HUES64 (cell line): ENCODE results near the gene DRG2.

ENCODE experiments used
- H3K27ac ChIP-seq: 2 replicates; pipeline ENCODE4 v1.7.0; 2013; ENCODE audit warnings: low read depth, low read length, inconsistent platforms
- H3K27me3 ChIP-seq: 2 replicates; pipeline ENCODE4 v1.6.1; 2013; ENCODE audit warnings: mild to moderate bottlenecking, low read length; ENCODE audit not compliant: insufficient read depth
- H3K36me3 ChIP-seq: 2 replicates; pipeline ENCODE4 v1.6.1; 2013; ENCODE audit warnings: mild to moderate bottlenecking, low read length; ENCODE audit not compliant: insufficient read depth
- H3K4me1 ChIP-seq: 2 replicates; pipeline ENCODE4 v1.6.1; 2013; ENCODE audit warnings: mild to moderate bottlenecking, low read length, moderate library complexity; ENCODE audit not compliant: insufficient read depth
- H3K4me3 ChIP-seq: 2 replicates; pipeline ENCODE4 v1.5.1; 2013; ENCODE audit warnings: mild to moderate bottlenecking, low read length, moderate library complexity
- H3K9ac ChIP-seq: 2 replicates; pipeline ENCODE4 v1.6.1; 2013; ENCODE audit warnings: mild to moderate bottlenecking, low read depth, low read length
- H3K9me3 ChIP-seq: 2 replicates; pipeline ENCODE4 v1.6.1; 2013; ENCODE audit warnings: low read depth, low read length; ENCODE audit not compliant: insufficient read depth
- WGBS: fragments of 150-250, 120-280 bp; methylation state at CpG from one replicate; pipeline ENCODE4 v1.1.7; 2013; ENCODE audit warnings: missing lambda C conversion rate; 5-methylcytosine and 5-hydroxymethylcytosine counted together

DRG2 gene

DNA sequence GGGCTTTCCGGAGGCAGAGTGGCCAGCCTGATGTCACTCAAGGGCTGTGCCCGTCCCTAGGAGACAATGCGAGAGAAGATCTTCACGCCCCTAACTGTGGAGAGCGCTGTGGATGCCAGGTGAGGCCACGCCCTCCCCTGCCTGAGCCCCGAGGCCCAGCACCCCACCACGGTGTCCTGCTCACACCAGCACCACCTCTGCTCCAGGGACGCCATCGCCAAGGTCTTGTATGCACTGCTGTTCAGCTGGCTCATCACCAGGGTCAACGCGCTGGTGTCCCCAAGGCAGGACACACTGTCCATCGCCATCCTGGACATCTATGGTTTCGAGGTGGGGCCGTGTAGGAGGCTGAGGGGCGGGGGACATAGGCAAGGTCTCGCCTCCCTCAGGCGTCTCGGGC lies 48.6 kb downstream of the DRG2 start:
- no peak overlapping the region for H3K9ac ChIP-seq
- WGBS: 90% methylated on average over 19 of the region's 19 CpGs
- no peak overlapping the region for H3K27ac ChIP-seq
- H3K27me3 ChIP-seq: no peaks in the 10 kb centered on the region
- no peak overlapping the region for H3K4me3 ChIP-seq
- H3K36me3 ChIP-seq: no peaks in the 10 kb centered on the region
- no peaks in the 10 kb centered on the region for H3K9me3 ChIP-seq
- no peaks in the 10 kb centered on the region for H3K4me1 ChIP-seq

DNA sequence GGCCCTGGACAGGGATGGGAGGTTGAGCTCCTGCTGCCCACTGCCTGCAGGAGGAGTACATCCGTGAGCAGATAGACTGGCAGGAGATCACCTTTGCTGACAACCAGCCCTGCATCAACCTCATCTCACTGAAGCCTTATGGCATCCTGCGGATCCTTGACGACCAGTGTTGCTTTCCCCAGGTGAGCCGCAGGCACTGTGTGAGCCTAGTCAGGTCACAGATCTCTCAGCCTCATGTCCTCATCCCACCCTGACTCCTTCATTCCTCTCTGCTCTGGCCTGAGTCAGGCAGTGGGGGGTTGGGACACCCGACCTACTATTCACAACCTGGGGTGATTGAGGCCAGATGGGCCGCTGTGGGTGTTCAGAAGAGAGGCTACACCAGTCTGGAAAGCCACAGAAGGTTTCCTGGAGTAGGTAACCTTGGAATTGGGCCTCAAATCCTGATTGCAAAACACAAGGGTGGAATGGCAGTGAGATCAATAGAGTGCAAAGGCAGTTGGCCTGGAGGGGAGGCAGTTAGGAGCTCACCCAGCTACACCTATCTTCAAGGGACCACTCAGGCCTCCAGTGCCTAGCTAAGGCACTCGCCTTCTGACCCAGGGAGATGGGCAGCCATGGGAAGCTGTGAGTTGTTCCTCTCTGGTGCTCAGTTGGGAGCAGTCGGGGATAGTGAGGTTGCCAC lies 50.5 kb downstream of the DRG2 start:
- H3K9ac ChIP-seq: no peak overlapping the region
- H3K36me3 ChIP-seq: no peaks in the 10 kb centered on the region
- WGBS: 94% methylated on average over 8 of the region's 8 CpGs
- no peak overlapping the region for H3K4me3 ChIP-seq
- no peaks in the 10 kb centered on the region for H3K9me3 ChIP-seq
- no peak overlapping the region for H3K27ac ChIP-seq
- H3K27me3 ChIP-seq: no peaks in the 10 kb centered on the region
- peaks cover 4% of the 10 kb centered on the region; the same call in 1 of the 2 replicates for H3K4me1 ChIP-seq

DNA sequence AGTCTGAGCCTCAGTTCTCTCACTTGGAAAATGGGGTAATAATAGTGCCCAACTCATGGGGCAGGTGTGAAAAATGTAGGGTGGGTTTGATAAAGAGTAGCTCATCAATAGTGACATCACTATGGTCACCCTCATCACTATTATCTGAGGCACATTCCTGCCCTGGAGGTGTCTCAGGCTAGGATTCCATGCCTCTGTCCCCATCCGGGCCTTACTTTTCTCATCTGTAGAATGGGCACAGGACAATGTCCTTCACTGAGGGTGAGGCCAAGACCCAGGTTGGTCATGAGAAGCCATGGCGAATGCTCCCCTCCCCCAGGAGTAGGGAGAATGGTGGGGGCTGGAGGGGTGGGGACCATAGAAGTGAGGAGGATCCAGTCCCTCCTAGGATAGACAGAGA lies 51.3 kb downstream of the DRG2 start:
- Histone ChIP-seq H3K9ac (no peak overlapping the region), H3K36me3 (no peaks in the 10 kb centered on the region), H3K4me1 (peaks cover 8% of the 10 kb centered on the region; the same call in 1 of the 2 replicates), H3K27me3 (no peaks in the 10 kb centered on the region), H3K4me3 (no peak overlapping the region), H3K9me3 (no peaks in the 10 kb centered on the region), H3K27ac (no peak overlapping the region)
- WGBS: 89% methylated on average over 2 of the region's 2 CpGs

DNA sequence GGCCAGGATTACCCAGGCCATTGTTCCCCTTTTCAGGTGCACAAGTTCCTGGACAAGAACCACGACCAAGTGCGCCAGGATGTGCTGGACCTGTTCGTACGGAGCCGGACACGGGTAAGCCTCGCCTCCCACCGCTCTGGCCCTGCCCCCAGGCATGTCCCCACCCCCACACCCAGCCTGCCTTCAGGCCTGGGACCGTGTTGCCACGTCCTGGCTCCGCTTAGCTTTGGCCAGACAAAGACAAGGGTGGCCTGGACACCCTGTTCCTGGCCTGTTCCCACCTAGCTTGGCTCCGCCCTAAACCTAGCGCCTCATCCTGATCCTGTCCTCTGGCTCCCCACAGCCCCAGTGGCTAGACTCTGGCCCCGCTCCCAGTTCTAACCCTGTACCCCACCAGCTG lies 51.8 kb downstream of the DRG2 start:
- WGBS: 88% methylated on average over 14 of the region's 14 CpGs
- H3K27ac ChIP-seq: no peak overlapping the region
- H3K27me3 ChIP-seq: no peaks in the 10 kb centered on the region
- no peaks in the 10 kb centered on the region for H3K9me3 ChIP-seq
- H3K36me3 ChIP-seq: no peaks in the 10 kb centered on the region
- H3K4me3 ChIP-seq: no peak overlapping the region
- no peak overlapping the region for H3K9ac ChIP-seq
- peaks cover 8% of the 10 kb centered on the region; the same call in 1 of the 2 replicates for H3K4me1 ChIP-seq

DNA sequence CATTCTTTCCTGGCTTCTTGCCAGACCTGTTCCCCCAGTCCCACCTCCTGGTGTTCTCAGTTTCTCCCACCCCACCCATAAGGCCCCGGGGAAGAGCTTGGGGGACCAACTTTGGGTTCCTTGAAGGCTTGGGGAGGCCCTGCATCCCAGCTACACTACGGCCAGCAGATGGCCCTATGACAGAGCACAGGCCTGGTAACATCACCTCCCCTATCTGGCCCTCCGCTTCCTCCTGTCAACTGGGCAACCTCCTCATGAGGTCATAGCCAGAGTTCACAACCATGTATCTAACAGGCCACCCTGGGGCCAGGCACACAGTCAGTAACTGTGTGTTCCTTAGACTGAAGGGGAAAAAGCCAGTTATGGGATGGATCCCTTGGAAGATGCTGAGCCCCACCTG lies 52.2 kb downstream of the DRG2 start:
- Histone ChIP-seq H3K9ac (no peak overlapping the region), H3K27ac (no peak overlapping the region), H3K4me3 (no peak overlapping the region), H3K4me1 (peaks cover 8% of the 10 kb centered on the region; the same call in 1 of the 2 replicates), H3K27me3 (no peaks in the 10 kb centered on the region), H3K36me3 (no peaks in the 10 kb centered on the region), H3K9me3 (no peaks in the 10 kb centered on the region)
- 84% methylated on average over 3 of the region's 3 CpGs for WGBS

DNA sequence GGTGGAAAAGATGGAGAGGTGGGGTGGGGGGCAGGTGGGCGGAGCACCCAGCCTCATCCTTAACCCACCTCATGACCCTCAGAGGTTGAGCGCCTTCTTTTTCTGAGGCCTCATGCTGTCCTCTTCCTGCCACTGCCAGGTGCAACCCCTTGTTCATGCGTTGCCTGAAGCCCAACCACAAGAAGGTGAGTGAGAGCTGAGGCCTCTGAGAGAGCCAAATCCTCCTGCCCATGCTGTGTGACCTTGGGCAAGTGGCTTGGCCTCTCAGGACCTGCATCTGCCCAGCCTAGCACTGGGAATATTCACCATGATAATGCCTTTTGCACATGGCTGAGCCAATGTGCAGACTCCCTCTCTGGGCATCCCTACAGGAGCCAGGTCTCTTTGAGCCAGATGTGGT lies 52.9 kb downstream of the DRG2 start:
- peaks cover 8% of the 10 kb centered on the region; the same call in 1 of the 2 replicates for H3K4me1 ChIP-seq
- no peaks in the 10 kb centered on the region for H3K9me3 ChIP-seq
- no peaks in the 10 kb centered on the region for H3K36me3 ChIP-seq
- no peak overlapping the region for H3K4me3 ChIP-seq
- WGBS: 89% methylated on average over 3 of the region's 3 CpGs
- H3K27ac ChIP-seq: no peak overlapping the region
- H3K27me3 ChIP-seq: no peaks in the 10 kb centered on the region
- no peak overlapping the region for H3K9ac ChIP-seq

DNA sequence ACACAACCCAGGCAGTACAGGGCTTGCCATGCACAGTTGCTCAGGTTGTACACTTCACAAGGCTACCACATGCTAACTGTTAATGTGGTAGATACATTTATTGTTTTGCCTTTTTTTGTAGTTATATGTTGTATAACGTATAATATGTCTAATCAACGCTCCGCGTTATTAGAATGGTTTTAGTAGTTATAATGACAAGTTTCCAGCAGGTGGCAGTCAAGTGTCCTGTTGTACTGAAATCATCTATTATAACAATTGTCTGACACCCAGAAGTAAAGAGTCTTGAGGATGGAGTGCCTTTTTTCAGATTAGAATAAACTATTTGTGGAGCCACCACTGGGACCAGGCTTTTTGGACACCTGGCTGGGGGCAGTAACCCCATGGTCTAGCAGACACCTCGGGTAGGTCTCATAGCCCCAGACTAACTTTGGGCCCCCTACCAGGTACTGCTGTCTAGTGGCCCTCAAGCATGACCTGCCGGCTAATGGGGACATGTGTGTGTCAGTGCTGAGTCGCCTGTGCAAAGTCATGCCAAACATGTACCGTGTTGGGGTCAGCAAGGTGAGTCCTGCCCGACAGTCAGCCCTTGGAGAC lies 53.6 kb downstream of the DRG2 start:
- H3K4me1 ChIP-seq: peaks cover 8% of the 10 kb centered on the region; the same call in 1 of the 2 replicates
- H3K4me3 ChIP-seq: no peak overlapping the region
- no peaks in the 10 kb centered on the region for H3K9me3 ChIP-seq
- H3K27me3 ChIP-seq: no peaks in the 10 kb centered on the region
- no peak overlapping the region for H3K27ac ChIP-seq
- no peaks in the 10 kb centered on the region for H3K36me3 ChIP-seq
- 52% methylated on average over 9 of the region's 9 CpGs for WGBS
- no peak overlapping the region for H3K9ac ChIP-seq

DNA sequence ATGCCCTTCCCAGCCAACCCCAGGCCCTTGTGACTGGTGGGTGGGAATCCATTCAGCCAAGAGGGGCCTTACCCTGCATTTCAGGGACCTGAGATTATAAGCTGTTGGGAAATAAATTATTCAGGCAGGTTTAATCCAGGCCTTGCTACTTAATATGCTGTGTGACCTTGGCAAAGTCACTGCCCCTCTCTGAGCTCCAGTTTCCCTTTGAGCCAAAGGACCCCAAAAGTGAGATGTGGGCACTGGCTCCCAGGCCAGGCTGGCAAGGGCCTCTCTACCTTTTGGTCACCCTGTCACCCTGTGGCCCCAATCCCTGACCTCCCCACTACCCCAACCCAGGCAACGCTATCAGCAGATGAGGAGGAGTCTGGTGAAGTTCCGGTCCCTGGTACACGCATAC lies 54.7 kb downstream of the DRG2 start:
- WGBS: 91% methylated on average over 3 of the region's 3 CpGs

DNA sequence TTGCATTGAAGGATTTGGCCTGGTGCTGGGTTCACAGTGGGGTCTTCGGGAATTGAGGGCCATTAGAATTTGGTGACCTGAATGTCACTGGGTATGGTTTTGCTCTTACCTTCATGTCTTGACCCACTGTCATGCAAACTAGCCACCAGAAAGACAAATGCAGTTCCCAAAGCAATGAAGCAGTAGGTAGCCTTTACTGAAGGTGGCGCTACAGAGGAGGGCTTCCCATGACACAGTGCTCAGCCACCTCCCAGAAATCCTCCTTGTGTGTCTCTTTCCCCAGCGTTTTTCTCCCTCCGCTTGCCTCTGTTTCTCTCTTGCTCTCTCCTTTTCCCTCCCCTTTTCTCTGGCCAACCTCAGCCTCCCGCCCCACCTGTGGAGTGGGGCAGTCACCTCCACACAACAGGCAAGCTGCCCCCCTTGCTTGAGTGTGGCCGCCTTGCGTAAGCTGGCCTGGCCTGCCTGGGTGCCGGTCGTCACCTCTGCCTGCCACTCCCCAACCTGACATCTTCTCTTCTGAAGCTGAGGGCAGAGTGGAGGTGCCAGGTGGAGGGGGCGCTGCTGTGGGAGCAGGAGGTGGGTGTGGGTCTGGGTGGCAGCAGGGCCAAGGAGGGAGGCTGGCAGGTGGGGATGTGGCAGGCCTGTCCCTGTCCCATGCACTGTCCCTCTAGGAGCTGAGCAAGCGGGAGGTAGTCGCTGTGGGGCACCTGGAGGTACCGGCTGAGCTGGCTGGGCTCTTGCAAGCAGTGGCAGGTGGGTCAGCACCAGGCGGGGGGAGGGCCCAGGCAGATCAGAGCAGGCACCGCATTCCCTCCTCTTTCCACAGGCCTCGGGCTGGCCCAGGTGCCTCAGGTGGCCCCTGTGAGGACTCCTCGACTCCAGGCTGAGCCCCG lies 55.5 kb downstream of the DRG2 start:
- H3K36me3 ChIP-seq: no peaks in the 10 kb centered on the region
- H3K9me3 ChIP-seq: no peaks in the 10 kb centered on the region
- peaks cover 8% of the 10 kb centered on the region; the same call in 1 of the 2 replicates for H3K4me1 ChIP-seq
- 69% methylated on average over 18 of the region's 18 CpGs for WGBS
- no peak overlapping the region for H3K27ac ChIP-seq
- no peak overlapping the region for H3K4me3 ChIP-seq
- H3K9ac ChIP-seq: no peak overlapping the region
- H3K27me3 ChIP-seq: no peaks in the 10 kb centered on the region

More for the DNA sequence above, 54.7 kb downstream of the DRG2 start:
- Histone ChIP-seq H3K36me3 (no peaks in the 10 kb centered on the region), H3K9ac (no peak overlapping the region), H3K27ac (no peak overlapping the region), H3K9me3 (no peaks in the 10 kb centered on the region), H3K4me1 (peaks cover 8% of the 10 kb centered on the region; the same call in 1 of the 2 replicates), H3K27me3 (no peaks in the 10 kb centered on the region), H3K4me3 (no peak overlapping the region)

DNA sequence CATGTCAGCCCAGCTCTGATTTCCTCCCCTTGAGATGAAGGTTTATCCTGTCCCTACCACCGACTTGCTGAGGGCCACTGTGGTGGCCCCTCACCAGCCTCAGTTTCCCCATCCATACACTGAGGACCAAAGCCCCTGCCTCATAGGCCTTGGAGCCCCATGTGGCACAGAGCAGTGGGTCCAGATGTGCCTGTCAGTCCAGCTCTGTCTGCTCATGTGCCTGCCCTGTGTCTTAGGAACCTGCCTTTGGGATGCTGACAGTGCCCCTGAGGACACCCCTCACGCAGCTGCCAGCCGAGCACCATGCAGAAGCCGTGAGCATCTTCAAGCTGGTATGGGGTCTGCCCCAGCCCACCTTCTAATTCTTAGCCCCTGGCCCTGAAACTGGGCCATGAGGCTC lies 56.5 kb downstream of the DRG2 start:
- 89% methylated on average over 4 of the region's 4 CpGs for WGBS
- Histone ChIP-seq H3K9me3 (no peaks in the 10 kb centered on the region), H3K9ac (no peak overlapping the region)

DNA sequence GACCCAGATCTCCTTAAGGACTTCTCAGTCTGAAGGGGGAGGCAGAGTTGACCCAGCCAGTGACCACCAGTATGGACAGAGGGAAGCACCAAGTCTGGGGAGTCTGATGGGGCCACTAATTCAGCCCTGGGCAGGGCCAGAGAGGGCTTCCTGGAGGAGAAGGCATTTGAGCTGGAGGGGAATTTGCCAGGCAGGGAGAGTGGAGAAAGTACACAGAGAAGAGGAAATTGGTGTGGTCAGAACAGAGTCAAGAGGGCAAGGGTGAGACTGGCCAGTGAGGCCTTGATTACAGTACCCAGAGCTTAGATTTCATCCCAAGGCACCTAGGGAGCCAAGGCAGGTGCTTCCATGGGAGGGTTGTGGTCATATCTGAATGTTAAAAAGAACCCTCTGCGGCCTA lies 57.1 kb downstream of the DRG2 start:
- H3K4me3 ChIP-seq: no peak overlapping the region
- no peaks in the 10 kb centered on the region for H3K36me3 ChIP-seq
- H3K9ac ChIP-seq: no peak overlapping the region
- H3K27ac ChIP-seq: no peak overlapping the region
- peaks cover 8% of the 10 kb centered on the region; the same call in 1 of the 2 replicates for H3K4me1 ChIP-seq
- 89% methylated on average over 1 of the region's 1 CpG for WGBS
- no peaks in the 10 kb centered on the region for H3K27me3 ChIP-seq
- no peaks in the 10 kb centered on the region for H3K9me3 ChIP-seq

More for the DNA sequence above, 56.5 kb downstream of the DRG2 start:
- H3K27ac ChIP-seq: no peak overlapping the region
- no peak overlapping the region for H3K4me3 ChIP-seq
- H3K36me3 ChIP-seq: no peaks in the 10 kb centered on the region
- H3K27me3 ChIP-seq: no peaks in the 10 kb centered on the region
- peaks cover 8% of the 10 kb centered on the region; the same call in 1 of the 2 replicates for H3K4me1 ChIP-seq
